Thyroid gland (tissue), 4 donors: ENCODE results near the gene PRKAA2. TPM values are rescaled to one million over a fixed set of nuclear protein-coding genes. Genes with fewer than 3 reads are reported as not detected.

ENCODE experiments used
- DNase-seq, 2 donors: peaks; one replicate each; pipeline ENCODE4 v3.0.0-alpha.2; 2019
- H3K27ac ChIP-seq, 3 donors: fragments of 200-600 bp; sonication (generic); 1 replicate in 2 of 3; 2 replicates in 1 of 3; pipeline ENCODE4 v1.5.1; 2016 to 2019; ENCODE audit warnings: mild to moderate bottlenecking in 1 of 3, moderate library complexity in 1 of 3
- H3K27me3 ChIP-seq: fragments of 200-600 bp; sonication (generic); one replicate; pipeline ENCODE4 v1.5.1; 2019
- H3K36me3 ChIP-seq, 2 donors: fragments of 200-600 bp; sonication (generic); one replicate each; pipeline ENCODE4 v1.5.1; 2016 to 2019
- H3K4me1 ChIP-seq, 2 donors: fragments of 200-600 bp; sonication (generic); one replicate each; pipeline ENCODE4 v1.5.1; 2017 to 2019
- H3K4me3 ChIP-seq, 3 donors: fragments of 200-600 bp; sonication (generic); replicated peaks in 1 of 3; 1 replicate in 2 of 3; 2 replicates in 1 of 3; pipeline ENCODE4 v1.5.1; 2016; ENCODE audit warnings: mild to moderate bottlenecking in 1 of 3
- H3K9me3 ChIP-seq: fragments of 200-600 bp; sonication (generic); one replicate; pipeline ENCODE4 v1.5.1; 2017
- CTCF ChIP-seq, 6 experiments: fragments of 200-600 bp in 3 of 6; fragments of 450-650 bp in 3 of 6; sonication (generic) in 3 of 6; IDR thresholded peaks; one replicate each; pipeline ENCODE4 v1.5.1; 2016 to 2019; ENCODE audit warnings: antibody characterized with exemption in 6 of 6, mild to moderate bottlenecking in 2 of 6, inconsistent platforms in 1 of 6, moderate library complexity in 1 of 6
- POLR2A ChIP-seq, 2 donors: fragments of 450-650 bp; IDR thresholded peaks; one replicate each; pipeline ENCODE4 v1.6.1; 2017; ENCODE audit warnings: antibody characterized with exemption in 2 of 2, mild to moderate bottlenecking in 2 of 2, moderate library complexity in 1 of 2
- WGBS, 2 donors: methylation state at CpG; one replicate each; pipeline ENCODE4 v1.1.5; 2017; 5-methylcytosine and 5-hydroxymethylcytosine counted together
- intact Hi-C: fragments of 100-400 bp; cut with DNase I; formaldehyde crosslinking; loops from one replicate; pipeline ENCODE4 v1.15.1; 2023
- total RNA-seq, 4 donors: library from RNA; depleted of rRNA; stranded (reverse); fragments of >200 nt; gene quantifications; one replicate each; pipeline ENCODE4 v1.2.3, GENCODE V29; 2016

The PRKAA2 gene
- total RNA-seq, 4 donors from 2014 or later: 10.4 to 16.5 (median 14.3) TPM

GRCh38 chr1:56703747-56704146 is 58.6 kb downstream of the PRKAA2 start:
- no peak overlapping the region for H3K27ac ChIP-seq
- H3K4me3 ChIP-seq: no peak overlapping the region
- no peak for DNase-seq
- intact Hi-C loops: no loop called here
- 95 to 100% methylated on average over 1 of the region's 1 CpG for WGBS, 2 donors
- peaks cover 0 to 4% of the 10 kb centered on the region in 2 donors for H3K36me3 ChIP-seq
- no peaks in the 10 kb centered on the region for H3K9me3 ChIP-seq
- H3K27me3 ChIP-seq: no peaks in the 10 kb centered on the region
- TF ChIP-seq CTCF (IDR thresholded peaks at IDR 0.05) (no peak), POLR2A (IDR thresholded peaks at IDR 0.05) (no peak)
- H3K4me1 ChIP-seq: no peaks in the 10 kb centered on the region

- H3K36me3 ChIP-seq: peaks cover 0 to 4% of the 10 kb centered on the region in 2 donors
- TF ChIP-seq POLR2A (IDR thresholded peaks at IDR 0.05) (no peak), CTCF (IDR thresholded peaks at IDR 0.05) (no peak)
- intact Hi-C loops: loop anchor here (5.0 kb wide), 1 partner anchor 1420 kb away; no protein-coding TSS in a partner anchor
These were observed 62.3 kb downstream of the PRKAA2 start for GRCh38 chr1:56707379-56707778.

DNA sequence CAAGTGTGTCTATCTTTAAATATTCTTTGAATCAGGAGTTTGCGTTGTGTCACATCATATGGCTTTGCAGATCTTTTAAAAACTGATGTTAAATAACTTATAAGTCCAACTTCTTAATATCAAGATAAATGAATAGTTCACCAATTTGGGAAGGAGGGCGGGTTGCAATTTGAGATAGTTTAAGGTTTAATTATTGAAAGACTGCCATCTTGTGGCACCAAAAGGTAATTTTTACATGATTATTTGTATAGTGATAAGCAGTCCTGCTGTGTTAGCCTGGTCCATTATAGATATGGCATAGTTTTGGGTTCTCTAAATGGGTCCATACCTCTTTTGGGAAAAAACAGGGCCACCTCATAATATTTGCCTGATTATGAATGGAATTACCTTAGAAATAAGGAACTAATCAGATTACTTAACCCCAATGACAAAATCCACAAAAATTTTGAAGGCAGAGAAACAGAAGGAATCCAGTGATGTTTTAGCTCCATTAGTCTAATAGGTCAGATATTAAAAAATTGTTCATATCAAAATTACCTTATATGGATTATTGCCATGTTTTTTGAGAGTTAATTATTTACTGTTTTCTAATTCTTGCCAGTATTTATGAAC is 64.3 kb downstream of the PRKAA2 start:
- Histone ChIP-seq H3K36me3 (peaks cover 0 to under 1% of the 10 kb centered on the region in 2 donors), H3K27ac (no peak overlapping the region), H3K27me3 (no peaks in the 10 kb centered on the region), H3K9me3 (no peaks in the 10 kb centered on the region), H3K4me1 (no peaks in the 10 kb centered on the region), H3K4me3 (no peak overlapping the region)
- DNase-seq: no peak
- intact Hi-C loops: loop anchor here (5.0 kb wide), 1 partner anchor 1422 kb away; no protein-coding TSS in a partner anchor
- 18 to 19% methylated on average over 2 of the region's 2 CpGs for WGBS, 2 donors
- TF ChIP-seq CTCF (IDR thresholded peaks at IDR 0.05) (peak in 5 of 6 experiments; percentile 33 to 67 (median 59)), POLR2A (IDR thresholded peaks at IDR 0.05) (no peak)

More at GRCh38 chr1:56707379-56707778, 62.3 kb downstream of the PRKAA2 start:
- Histone ChIP-seq H3K4me1 (no peaks in the 10 kb centered on the region), H3K27ac (no peak overlapping the region), H3K4me3 (no peak overlapping the region), H3K9me3 (no peaks in the 10 kb centered on the region), H3K27me3 (no peaks in the 10 kb centered on the region)
- no peak for DNase-seq
- WGBS, 2 donors: 75 to 84% methylated on average over 4 of the region's 4 CpGs

DNA sequence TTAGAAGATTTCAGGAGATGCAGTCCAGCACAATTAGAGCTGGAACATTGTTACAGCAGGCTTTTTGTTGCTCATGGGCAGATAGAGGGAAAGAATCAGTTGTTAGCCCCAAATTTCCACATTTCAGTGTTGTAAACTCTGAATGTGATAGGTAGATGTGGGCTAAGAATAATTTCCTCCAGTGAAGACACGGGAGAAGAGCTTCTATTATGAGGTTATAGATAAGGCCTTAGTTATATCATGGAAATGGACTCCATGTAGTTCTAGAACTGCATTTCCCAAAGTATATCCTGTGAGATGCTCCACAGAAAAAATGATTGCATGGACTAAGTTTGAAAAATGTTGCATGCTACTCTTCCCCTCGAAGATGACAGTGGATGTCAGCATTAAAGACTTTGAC is 64.9 kb downstream of the PRKAA2 start:
- Histone ChIP-seq H3K27ac (no peak overlapping the region), H3K27me3 (no peaks in the 10 kb centered on the region), H3K4me3 (no peak overlapping the region), H3K4me1 (no peaks in the 10 kb centered on the region), H3K9me3 (no peaks in the 10 kb centered on the region), H3K36me3 (no peaks in the 10 kb centered on the region)
- TF ChIP-seq CTCF (IDR thresholded peaks at IDR 0.05): no peak
- no peak for TF ChIP-seq POLR2A (IDR thresholded peaks at IDR 0.05)
- intact Hi-C loops: loop anchor here (5.0 kb wide), 1 partner anchor 1423 kb away; no protein-coding TSS in a partner anchor
- 79 to 81% methylated on average over 2 of the region's 2 CpGs for WGBS, 2 donors
- DNase-seq: no peak

- intact Hi-C loops: no loop called here
- H3K27me3 ChIP-seq: no peaks in the 10 kb centered on the region
These were observed 65.5 kb downstream of the PRKAA2 start for GRCh38 chr1:56710646-56711045.

More at GRCh38 chr1:56710646-56711045, 65.5 kb downstream of the PRKAA2 start:
- Histone ChIP-seq H3K36me3 (no peaks in the 10 kb centered on the region), H3K4me1 (no peaks in the 10 kb centered on the region), H3K4me3 (no peak overlapping the region), H3K27ac (no peak overlapping the region), H3K9me3 (no peaks in the 10 kb centered on the region)
- DNase-seq: no peak
- no peak for TF ChIP-seq POLR2A (IDR thresholded peaks at IDR 0.05)
- no peak for TF ChIP-seq CTCF (IDR thresholded peaks at IDR 0.05)
